HG02981 (cell line): ENCODE data around the gene KIAA0513.
A peak's percentile ranks its signal among the peaks of the same experiment; 100 is the strongest.

Experiments
- ATAC-seq: cut with Tn5 transposase; IDR thresholded peaks from one replicate; pipeline ENCODE4 v1.9.1; 2021; ENCODE audit warnings: mild to moderate bottlenecking, moderate library complexity; ENCODE audit not compliant: unreplicated experiment

The KIAA0513 gene, protein sequence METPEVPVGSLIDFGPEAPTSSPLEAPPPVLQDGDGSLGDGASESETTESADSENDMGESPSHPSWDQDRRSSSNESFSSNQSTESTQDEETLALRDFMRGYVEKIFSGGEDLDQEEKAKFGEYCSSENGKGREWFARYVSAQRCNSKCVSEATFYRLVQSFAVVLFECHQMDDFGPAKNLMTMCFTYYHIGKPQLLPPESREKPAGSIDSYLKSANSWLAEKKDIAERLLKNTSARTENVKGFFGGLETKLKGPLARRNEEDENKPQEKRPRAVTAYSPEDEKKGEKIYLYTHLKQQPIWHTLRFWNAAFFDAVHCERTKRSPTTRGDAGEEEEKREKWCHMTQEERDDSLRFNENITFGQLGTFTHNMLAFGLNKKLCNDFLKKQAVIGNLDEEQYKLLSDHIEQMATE

GRCh38 chr16:85027349-85027957, at the start of gene KIAA0513:
KIAA0513 (plus strand) TSS chr16:85027795; CDS start chr16:85067072, 39,277 bp downstream.
- ATAC-seq = peak; percentile 82

DNA sequence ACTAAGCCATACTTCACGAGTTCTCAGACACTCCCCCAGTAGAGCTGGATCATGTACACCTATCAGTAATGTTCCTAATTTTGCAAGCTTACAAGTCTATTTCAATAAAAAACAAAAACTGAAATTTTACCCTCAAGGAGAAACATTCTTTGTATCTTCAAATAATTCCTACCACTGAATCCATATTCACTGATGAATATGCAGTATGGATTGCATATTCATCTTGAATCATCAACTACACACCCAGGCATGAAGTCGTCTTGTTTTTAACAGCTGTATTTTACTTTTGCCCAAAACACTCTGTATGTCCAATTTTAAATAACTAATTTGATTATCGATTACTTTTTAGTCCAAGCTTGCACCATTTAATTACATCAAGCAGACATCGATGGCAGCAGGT, 48.1 kb upstream of the KIAA0513 start:
- ATAC-seq = no peak

GRCh38 chr16:84982434-84982833, 45.2 kb upstream of the KIAA0513 start:
- no peak for ATAC-seq

DNA sequence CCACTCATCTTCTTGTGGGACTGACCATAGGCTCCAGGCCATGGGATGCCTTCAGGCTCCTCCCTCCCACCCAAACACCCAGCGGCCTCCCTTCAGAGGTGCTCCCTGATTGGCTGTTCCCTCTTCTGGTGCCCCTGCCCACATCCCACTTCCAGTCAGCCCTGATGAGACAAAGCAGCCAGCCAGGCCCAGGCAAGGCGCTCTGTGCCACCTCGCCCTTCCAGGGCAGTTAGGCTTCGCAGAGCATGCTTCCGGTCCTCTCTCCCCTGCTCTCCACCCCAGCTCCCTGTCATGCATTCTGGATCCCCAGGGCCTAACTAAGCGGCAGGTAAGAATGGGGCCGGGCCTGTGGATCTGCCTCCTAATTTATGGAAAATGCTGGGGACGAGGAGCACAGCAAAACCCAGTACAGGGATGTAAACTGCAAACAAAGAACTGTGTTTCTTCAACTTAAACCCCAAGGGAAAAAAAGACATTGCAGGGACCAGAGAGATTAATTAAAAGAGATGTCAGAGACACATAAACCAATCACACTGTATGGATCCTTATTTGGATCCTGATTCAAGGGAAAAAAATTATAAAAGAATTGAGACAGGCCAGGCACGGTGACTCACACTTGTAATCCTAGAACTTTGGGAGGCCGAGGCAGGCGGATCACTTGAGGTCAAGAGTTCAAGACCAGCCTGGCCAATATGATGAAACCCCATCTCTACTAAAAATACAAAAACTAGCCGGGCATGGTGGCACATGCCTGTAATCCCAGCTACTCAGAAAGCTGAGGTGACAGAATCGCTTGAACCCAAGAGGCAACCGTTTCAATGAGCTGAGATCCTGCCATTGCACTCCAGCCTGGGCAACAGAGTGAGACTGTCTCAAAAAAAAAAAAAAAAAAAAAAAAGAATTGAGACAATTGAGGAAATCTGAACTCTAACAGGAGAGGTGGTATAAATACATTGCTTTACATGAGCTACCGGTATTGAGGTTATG, 42.2 kb upstream of the KIAA0513 start:
- no peak for ATAC-seq

- no peak for ATAC-seq
Measured at GRCh38 chr16:84986102-84986501, 41.5 kb upstream of the KIAA0513 start.

GRCh38 chr16:84986879-84987278, 40.7 kb upstream of the KIAA0513 start:
- no peak for ATAC-seq

- ATAC-seq = no peak
Measured at GRCh38 chr16:84988328-84989080, 39.1 kb upstream of the KIAA0513 start.

DNA sequence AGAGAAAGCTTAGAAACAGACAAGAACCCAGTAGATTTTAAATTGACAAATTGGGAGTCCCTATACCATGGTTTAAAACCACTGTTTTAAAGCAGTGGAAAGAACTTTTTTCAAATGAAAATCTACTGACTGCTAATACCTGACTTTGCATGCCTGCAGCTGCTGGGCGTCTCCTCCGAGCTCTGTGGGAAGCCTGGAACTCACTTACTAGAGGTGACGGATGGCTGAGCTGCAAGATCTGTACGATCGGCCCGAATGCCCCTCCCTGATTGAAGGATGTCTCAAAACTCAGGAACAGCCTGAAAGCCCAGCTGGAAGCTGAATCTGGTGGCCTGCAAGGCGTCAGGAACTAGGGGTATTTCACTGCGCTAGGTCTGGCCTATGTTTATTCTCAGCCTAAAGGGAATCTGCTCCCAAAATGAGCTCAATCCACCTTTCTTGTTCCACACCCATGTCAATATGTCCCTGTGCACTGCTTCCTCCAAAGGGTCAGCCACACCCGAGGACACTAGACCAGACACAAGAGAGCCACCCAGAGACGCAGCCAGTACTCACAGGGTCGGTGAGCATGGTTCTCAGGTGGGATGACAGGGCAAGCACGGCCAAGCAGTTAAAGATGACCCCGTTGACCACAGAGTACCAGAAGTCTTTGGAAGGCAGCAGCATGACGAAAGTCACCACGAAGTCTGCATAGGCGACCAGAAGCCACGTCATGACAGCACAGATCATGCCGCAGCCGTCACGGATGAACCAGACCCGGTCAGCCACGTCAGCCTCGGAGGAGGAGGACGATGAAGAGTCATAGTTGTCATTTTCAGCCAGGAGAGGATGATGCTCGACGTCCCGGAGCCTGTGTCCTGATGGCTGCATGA, 37.6 kb upstream of the KIAA0513 start:
- ATAC-seq = no peak

GRCh38 chr16:84990782-84991181, 36.8 kb upstream of the KIAA0513 start:
- no peak for ATAC-seq

GRCh38 chr16:84992717-84993075, 34.9 kb upstream of the KIAA0513 start:
- no peak for ATAC-seq

DNA sequence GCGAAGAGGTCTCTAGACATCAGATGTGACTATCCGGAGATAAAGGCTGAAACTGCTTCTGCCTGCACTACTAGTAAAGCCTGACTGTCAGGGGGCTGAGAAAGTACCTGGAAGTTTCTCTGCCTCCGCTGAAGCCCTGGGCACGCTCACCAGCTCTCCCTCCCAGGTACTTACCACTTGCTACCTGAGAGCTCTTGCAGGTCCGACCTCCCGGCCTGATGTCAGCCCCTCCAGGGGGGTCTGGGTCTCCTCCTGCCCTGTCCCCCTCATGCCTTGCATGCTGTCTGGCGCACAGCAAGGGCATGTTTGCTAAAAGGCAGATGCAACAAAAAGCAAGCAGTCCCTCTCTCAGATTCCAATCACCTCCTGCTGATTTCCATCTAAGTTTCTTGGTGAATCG, 33.7 kb upstream of the KIAA0513 start:
- no peak for ATAC-seq

GRCh38 chr16:84995663-84996062, 31.9 kb upstream of the KIAA0513 start:
- no peak for ATAC-seq

- ATAC-seq = no peak
Measured at GRCh38 chr16:84996365-84996764, 31.2 kb upstream of the KIAA0513 start.

DNA sequence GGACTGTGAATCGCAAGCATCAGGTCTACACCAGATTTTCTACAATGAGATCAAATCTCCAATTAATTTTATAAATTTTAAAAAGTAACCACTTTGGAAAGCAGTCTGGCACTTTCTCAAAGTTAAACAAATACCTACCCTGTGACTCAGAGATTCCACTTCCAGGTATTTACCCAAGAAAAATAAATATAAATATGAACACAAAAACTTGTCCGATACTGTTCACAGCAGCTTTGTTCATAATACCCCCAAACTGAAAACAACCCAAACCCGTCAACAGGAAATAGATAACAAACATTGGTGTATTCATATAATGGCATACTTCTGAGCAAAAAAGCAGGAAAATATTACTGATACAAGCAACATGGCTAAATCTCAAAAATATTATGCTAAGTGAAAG, 28.4 kb upstream of the KIAA0513 start:
- ATAC-seq = no peak

DNA sequence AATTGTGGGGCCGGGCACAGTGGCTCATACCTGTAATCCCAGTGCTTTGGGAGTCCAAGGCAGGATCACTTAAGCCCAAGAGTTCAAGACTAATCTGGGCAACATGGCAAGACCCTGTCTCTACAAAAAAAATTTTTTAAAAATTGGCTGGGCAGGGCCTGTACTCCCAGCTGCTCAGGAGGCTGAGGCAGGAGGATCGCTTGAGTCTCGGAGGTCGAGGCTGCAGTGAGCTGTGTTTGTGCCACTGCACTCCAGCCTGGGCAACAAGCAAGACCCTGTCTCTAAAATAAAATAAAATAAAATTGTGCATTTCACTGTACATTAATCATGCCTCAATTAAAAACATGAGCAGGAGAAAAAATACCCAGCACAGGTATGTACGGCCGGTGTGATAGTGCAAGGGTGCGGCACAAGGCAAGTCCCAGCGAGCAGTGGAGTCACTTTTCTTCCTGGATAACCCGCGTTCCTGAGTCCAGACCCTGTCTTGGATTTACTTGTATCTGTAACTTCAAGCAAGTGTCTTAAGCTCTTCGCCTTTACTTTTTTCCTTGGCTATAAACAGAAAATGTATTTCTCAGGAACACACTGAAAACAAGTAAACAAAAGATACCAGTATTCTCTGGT, 27.6 kb upstream of the KIAA0513 start:
- ATAC-seq = no peak

- ATAC-seq = no peak
Measured at GRCh38 chr16:85002099-85002541, 25.5 kb upstream of the KIAA0513 start.

DNA sequence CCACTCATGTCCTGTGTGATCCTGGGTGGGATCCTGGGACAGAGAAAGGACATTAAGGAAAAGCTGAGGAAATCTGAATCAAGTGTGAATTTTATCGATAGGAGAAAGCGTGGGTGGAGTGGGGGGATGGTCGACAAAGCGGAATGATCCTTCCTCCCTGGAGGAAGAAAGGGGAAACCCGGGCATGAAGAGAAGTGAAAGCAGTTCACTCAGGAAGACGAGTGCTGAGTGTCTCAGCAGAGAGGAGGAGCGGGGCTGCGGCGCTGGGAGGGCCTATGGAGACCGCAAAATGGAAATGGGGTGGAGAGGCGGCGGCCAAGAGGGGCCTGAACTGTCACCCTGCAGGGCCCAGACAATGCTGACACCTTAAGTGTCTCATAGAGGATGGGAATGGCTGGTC, 25.0 kb upstream of the KIAA0513 start:
- ATAC-seq = no peak

GRCh38 chr16:85003076-85003475, 24.5 kb upstream of the KIAA0513 start:
- no peak for ATAC-seq
